Stimulated activated naive CD4-positive, alpha-beta T cell treated with Interleukin-2 at 50 U/mL for 16 hours (primary cell): ENCODE results near the gene MAGI2.
A peak's percentile ranks its signal among the peaks of the same experiment; 100 is the strongest.

Source experiments
- DNase-seq: peaks from one replicate; lab custom pipeline; 2025; lab: John Stamatoyannopoulos, UW

MAGI2 gene

DNA sequence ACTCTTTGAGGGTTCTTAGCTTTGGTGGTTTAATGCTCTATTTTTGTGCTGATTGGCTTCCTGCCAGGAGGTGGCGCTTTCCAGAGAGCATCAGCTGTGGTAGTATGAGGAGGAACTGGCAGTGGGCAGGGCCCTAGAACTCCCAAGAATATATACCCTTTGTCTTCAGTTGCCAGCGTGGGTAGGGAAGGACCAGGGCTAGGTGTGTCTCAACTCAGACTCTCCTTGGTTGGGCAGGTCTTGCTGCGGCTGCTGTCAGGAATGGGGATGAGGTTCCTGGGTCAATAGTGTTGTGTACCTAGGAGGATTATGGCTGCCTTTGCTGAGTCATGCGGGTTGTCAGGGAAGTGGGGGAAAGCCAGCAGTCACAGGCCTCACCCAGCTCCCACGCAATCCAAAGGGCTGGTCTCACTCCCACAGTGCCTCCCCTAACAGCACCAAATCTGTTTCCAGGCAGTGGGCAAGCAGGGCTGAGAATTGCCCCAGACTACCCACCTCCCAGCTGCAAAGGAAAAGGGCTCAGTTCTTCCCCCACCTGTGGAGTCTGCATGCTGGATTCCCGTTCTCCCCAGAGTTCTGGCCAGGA is 1463.4 kb downstream of the MAGI2 start:
- DNase-seq = no peak

DNA sequence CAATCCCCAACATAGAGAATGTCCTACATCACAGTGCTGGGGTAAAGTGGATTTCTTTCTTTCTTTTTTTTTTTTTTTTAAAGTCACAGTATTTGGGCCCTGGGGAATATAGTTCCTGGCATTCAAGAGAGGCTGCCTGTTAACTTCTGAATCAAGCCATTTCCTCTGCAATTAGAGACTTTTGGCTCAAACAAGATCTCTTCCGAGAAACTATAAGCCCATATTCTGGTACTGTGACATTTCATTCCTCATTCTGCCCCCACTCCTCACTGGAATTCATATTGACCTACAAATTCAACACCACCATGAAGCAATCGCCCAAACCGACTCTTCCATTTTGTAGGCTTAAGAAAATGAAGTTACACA is 1467.5 kb downstream of the MAGI2 start:
- no peak for DNase-seq

DNA sequence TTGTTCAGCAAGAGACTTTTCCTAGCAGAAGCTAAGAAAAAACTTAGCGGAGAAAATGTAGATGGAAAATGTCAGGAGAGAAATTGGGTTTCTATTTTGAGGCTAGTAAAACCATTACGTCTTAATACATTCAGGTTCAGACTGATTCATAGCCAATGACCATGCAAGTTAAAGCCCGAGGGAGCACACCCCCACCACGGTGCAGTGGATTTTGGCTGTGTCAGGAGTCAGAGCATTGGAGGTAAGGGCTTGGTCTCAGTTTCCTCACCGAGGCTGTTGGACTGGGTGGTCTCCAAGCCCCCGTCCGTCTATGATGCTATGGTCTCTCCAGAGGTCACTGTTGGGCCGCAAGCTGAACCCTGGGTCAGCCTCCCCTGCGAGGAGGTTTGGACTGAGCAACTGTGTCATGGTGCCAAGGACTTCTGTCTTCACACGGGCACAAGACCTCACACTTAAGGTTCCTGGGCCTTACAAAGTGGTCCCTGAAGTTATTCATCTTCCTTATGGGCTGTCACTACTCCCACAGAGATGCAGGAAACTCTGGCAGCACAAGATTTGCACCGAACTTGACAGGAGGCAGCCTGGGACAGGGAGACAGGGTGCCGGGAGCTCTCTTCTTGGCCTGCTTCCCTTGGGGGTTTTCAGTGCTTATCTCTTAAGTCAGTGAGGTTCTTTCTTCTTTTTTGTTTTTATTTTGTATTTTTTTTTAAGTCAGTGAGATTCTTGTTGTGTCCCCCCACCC is 1468.1 kb downstream of the MAGI2 start:
- no peak for DNase-seq

DNA sequence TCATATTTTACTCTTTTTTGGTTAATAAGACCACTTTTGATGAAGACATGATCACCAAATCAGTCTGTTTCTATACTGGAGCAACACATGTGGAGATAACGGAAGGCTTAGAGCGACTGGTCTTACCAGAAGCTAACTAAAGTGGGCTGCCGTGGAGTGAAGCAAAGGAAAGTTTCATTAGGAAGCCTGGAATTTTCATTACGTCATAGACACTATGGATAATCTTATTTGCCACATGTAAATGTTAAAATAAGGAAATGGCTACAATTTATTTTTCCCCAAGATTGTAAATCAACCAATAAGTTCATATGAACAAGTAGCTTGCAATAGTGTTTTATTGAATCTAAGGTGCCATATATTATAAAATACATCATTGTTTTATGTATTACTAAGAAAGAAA is 1469.5 kb downstream of the MAGI2 start:
- DNase-seq = no peak

DNA sequence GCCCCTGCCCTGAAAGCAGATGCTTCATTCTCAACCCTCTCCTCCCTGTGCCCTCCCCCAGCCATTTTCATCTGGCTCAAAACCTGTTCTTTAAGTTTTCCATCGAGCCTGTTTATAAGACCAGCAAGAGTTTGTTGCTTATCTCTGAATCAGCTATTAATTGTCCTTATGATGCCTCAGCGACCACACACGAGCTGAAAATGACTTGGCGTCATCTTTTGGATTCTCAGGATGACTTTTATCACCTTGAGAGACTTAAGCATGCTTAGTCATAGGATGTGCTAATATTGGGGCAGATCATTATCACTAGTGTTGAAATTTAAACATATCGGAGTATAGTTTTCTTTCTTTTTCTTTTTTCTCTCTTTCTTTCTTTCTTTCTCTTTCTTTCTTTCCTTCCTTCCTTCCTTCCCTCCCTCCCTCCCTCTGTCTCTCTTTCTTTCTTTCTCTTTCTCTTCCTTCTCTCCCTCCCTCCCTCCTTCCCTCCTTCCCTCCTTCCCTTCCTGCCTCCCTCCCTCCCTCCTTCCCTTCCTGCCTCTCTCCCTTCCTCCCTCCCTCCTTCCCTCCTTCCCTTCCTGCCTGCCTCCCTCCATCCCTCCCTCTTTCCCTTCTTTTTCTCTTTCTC is 1470.4 kb downstream of the MAGI2 start:
- DNase-seq = peak; percentile 15

DNA sequence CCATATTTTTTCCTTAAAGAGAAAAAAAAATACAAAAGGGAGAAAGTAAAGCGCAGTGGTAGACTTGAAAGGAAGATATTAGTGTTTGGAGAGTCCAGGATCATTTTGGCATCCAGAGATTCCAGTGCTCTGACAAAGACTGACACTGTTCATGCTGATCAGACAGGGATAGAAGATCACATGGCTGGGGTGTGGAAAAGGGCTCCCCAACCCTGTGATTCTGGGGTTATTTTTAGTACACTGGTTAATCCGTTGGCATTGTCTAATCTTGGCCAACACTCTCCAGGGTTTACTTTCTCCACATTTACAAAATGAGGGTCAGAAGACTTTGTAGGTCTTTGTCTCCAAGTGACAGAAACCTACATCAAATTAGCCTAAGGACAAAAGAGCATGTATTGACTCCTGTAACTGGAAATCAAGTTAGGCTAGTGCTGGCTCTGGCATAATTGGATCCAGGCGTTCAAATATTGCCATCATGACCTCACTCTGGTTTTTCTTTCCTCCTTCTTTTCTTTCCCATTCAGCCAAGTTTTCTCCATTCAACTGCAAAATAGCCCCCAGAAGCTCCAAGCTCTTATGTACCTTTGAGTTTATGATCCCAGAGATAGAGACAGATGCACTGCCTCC is 1473.3 kb downstream of the MAGI2 start:
- no peak for DNase-seq

DNA sequence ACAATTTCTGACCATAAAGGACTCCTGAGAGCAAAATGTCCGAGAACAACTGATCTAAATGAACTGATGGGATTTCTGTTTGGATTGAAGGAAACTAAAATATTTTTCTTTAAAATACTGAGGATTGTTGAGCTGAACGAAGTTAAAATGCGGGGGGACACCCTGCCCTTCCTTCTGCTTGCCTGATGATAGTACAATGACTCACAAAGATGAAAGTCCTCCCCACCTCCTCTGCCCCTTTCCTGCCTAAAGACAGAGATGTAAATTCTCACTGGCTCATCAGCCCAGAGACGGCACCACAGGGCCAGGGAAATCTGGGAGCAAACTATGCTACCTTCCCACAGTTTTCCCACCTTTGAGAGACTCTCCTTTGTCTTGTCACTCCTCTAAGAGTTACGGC is 1474.2 kb downstream of the MAGI2 start:
- DNase-seq = no peak

DNA sequence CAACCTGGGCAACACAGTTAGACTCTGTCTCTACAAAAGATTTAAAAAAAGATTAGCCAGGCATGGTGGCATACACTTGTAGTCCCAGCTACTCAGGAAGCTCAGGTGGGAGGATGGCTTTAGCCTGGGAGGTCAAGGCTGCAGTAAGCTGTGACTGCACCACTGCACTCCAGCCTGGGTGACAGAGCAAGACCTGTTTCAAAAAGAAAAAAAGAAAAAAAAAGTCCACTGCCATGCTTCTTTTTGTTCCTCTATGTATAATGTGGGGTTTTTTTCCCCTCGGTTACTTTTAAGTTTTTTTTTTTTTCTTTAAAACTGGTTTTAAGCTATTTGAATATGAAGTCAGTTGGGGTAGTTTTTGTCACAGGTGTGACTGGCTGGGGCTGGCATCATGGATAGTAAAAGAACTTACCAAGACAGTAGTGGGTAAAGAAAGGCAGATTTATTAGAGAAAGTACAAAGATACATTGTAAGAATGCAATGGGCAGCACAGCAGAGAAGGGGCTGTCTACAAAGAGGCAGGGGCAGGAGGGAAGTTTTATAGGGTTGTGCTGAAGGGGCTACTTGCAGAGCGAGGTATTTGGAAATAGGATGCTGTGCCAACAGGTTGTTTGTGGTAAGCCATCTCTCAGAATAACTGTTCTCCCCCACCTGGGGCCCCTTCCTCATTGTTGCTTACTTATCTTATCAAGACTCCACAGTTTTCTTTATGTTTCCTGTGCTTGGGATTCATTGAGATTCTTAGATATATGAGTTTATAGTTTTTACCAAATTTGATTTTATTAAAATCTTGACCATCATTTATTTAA is 1477.6 kb downstream of the MAGI2 start:
- DNase-seq = no peak

DNA sequence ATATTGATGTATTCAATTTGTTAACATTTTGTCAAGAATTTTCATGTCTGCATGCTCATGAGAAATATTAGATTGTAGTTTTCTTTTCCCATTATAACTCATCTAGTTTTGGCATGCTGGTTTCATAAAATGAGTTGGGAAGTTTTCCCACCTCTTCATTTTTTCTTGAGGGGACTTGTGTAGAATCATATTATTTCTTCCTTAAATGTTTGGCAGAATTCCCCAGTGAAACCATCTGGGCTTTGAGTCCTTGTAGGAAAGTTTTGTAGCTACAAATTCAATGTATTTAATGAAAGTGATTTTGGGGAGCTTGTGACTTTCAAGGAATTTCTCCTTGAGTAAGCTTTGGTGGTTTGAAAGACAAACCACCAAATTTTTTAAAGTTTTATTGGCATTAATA is 1481.7 kb downstream of the MAGI2 start:
- DNase-seq = no peak

DNA sequence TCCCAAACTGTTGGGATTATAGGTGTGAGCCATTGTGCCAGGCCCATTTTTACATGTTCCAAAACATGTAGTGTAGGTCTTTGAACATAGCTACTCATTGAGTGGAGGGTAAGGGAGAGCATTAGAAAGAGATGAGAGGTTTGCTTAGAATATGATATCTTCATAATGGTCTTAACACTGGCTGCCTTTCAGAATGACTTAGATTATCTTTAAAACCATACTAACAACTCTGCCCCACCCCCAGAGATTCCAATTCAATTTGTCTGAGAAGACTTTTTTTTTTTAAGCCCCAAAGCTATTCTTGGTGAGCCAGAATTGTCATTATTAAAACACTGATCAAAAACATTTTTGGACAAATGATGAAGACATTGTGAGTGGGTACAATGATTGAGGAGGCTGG is 1486.0 kb downstream of the MAGI2 start:
- no peak for DNase-seq
